GM13976 (cell line): ENCODE measurements around the gene SLC16A11.
A peak's percentile ranks its signal among the peaks of the same experiment; 100 is the strongest.

Experiments
- DNase-seq: peaks from one replicate; pipeline ENCODE4 v3.0.0; 2012; ENCODE audit warnings: low spot score
- CTCF ChIP-seq: IDR thresholded peaks from 2 replicates; pipeline ENCODE4 v1.5.1; 2012; ENCODE audit warnings: borderline replicate concordance, mild to moderate bottlenecking; ENCODE audit not compliant: insufficient read depth; ENCODE audit errors: extremely low read depth, missing control alignments, control extremely low read depth
- in situ Hi-C: fragments of 300-500 bp; cut with MboI; formaldehyde crosslinking; loops from one replicate; pipeline ENCODE4 v1.12.0; 2022; ENCODE audit warnings: low sequenced_read_pairs, mixed read lengths, inconsistent platforms; ENCODE audit not compliant: unreplicated experiment

SLC16A11 gene

GRCh38 chr17:7025245-7025644 lies 18.6 kb downstream of the SLC16A11 start:
- in situ Hi-C loops = loop anchor here (25.0 kb wide), 1 partner anchor 262 kb away; the partner anchor contains the start of genes SLC2A4 and YBX2
- TF ChIP-seq CTCF = no peak
- no peak for DNase-seq

- no peak for TF ChIP-seq CTCF
- in situ Hi-C loops = loop anchor here (25.0 kb wide), 1 partner anchor 362 kb away; the partner anchor contains the start of genes C17orf100 and MED31
- DNase-seq = no peak
Measured at GRCh38 chr17:7024402-7024785, 19.5 kb downstream of the SLC16A11 start.

- DNase-seq = peak; percentile 98
- TF ChIP-seq CTCF = no peak
- in situ Hi-C loops = loop anchor here (25.0 kb wide), 1 partner anchor 361 kb away; the partner anchor contains the start of genes C17orf100 and MED31
Measured at GRCh38 chr17:7023576-7024401, 20.1 kb downstream of the SLC16A11 start.

GRCh38 chr17:7022781-7023571 lies 20.9 kb downstream of the SLC16A11 start, which contains the start of gene BCL6B:
Gene BCL6B (plus strand): TSS chr17:7023050. CDS start chr17:7023672, 622 bp downstream.
- no peak for DNase-seq
- no peak for TF ChIP-seq CTCF
- in situ Hi-C loops = loop anchor here (25.0 kb wide), 1 partner anchor 361 kb away; the partner anchor contains the start of genes C17orf100 and MED31

- in situ Hi-C loops = loop anchor here (25.0 kb wide), 1 partner anchor 360 kb away; the partner anchor contains the start of genes C17orf100 and MED31
- TF ChIP-seq CTCF = peak; percentile 96
- DNase-seq = peak; percentile 90
Measured at GRCh38 chr17:7021993-7022778, 21.7 kb downstream of the SLC16A11 start.
